K562 (cell line): ENCODE data around the gene TPSG1. TPM values are rescaled to one million over a fixed set of nuclear protein-coding genes. Genes with fewer than 3 reads are reported as not detected.
A peak's percentile ranks its signal among the peaks of the same experiment; 100 is the strongest.
"Not testable (repeated sequence)": the region's sequence is repeated elsewhere in the genome, so short reads cannot be mapped to it uniquely, and the experiment has no call there.

Source experiments
- ATAC-seq: fragments of 200-7000 bp; cut with Tn5 transposase; 3 replicates; pipeline ENCODE4 v1.9.1; 2020; ENCODE audit warnings: moderate library complexity
- BruUV-seq: library from RNA; stranded (reverse); fragments of 400-500 nt; replicated peaks from 2 replicates; lab custom pipeline; 2021; lab: Mats Ljungman, UMichigan
- CTCF ChIA-PET: fragments of 300-600 bp; formaldehyde crosslinking; extraction: SDS; loops from one replicate; lab custom pipeline; 2021; ENCODE audit warnings: low intra/inter-chr PET ratio; lab: Yijun Ruan, JAX
- POLR2A ChIA-PET: fragments of 300-600, 350-650 bp; sonication (Branson Sonifier 250); formaldehyde crosslinking; extraction: SDS; loops from one replicate; lab custom pipeline; 2021; ENCODE audit warnings: antibody characterized with exemption, inconsistent platforms; lab: Yijun Ruan, JAX
- DNase-seq, 4 experiments: peaks; one replicate each; pipeline versions ENCODE4 v3.0.0 to v3.0.0-alpha.2; 2011 to 2018; ENCODE audit warnings: low spot score in 3 of 4, mixed read lengths in 3 of 4; ENCODE audit errors: extremely low read depth in 1 of 4
- FAIRE-seq: peaks from 2 replicates; lab custom pipeline; 2011; peaks lifted over from hg19 to GRCh38; lab: Jason Lieb, UNC
- H2AFZ ChIP-seq: 2 replicates; pipeline ENCODE4 v1.6.0; 2011; ENCODE audit warnings: low read depth, low read length, control low read depth, inconsistent platforms
- H3K27ac ChIP-seq: fragments of 200-600 bp; 3 replicates; pipeline ENCODE4 v1.8.0; 2011; ENCODE audit warnings: low read depth, mild to moderate bottlenecking, control low read depth, inconsistent platforms, low read length, moderate library complexity, mixed read lengths; ENCODE audit errors: extremely low read depth
- H3K27me3 ChIP-seq, 2 experiments: fragments of 300-600 bp in 1 of 2; 2 replicates in 1 of 2; 3 replicates in 1 of 2; pipeline versions ENCODE4 v1.6.0 to v1.8.0; 2011; ENCODE audit warnings: inconsistent platforms in 2 of 2, low read length in 2 of 2, mild to moderate bottlenecking in 1 of 2, mixed read lengths in 1 of 2, moderate library complexity in 1 of 2; ENCODE audit not compliant: control insufficient read depth in 2 of 2, insufficient read depth in 2 of 2
- H3K36me3 ChIP-seq: fragments of 300-600 bp; 3 replicates; pipeline ENCODE4 v1.8.0; 2011; ENCODE audit warnings: mild to moderate bottlenecking, low read length, inconsistent platforms; ENCODE audit not compliant: control insufficient read depth, insufficient read depth
- H3K4me1 ChIP-seq, 2 experiments: fragments of 200-600 bp in 1 of 2; replicated peaks in 1 of 2; 2 replicates in 1 of 2; 3 replicates in 1 of 2; pipeline versions ENCODE4 v1.5.1 to v1.8.0; 2011; ENCODE audit warnings: inconsistent platforms in 2 of 2, low read length in 2 of 2, mild to moderate bottlenecking in 1 of 2, mixed read lengths in 1 of 2, moderate library complexity in 1 of 2; ENCODE audit not compliant: control insufficient read depth in 2 of 2, insufficient read depth in 2 of 2
- H3K4me2 ChIP-seq: 2 replicates; pipeline ENCODE4 v1.6.1; 2011; ENCODE audit warnings: low read length, control low read depth, inconsistent platforms, mixed read lengths; ENCODE audit not compliant: insufficient read depth
- H3K4me3 ChIP-seq: fragments of 200-600 bp; sonication (generic), shearing (Covaris generic); 2 replicates; pipeline ENCODE4 v1.5.1; 2016; ENCODE audit warnings: control low read depth, inconsistent platforms
- H3K79me2 ChIP-seq: fragments of 200-600 bp; 3 replicates; pipeline ENCODE4 v1.8.0; 2011; ENCODE audit warnings: low read length, inconsistent platforms; ENCODE audit not compliant: control insufficient read depth, insufficient read depth
- H3K9ac ChIP-seq, 2 experiments: 2 replicates each; pipeline versions ENCODE4 v1.6.0 to v1.6.1; 2011; ENCODE audit warnings: low read depth in 2 of 2, low read length in 2 of 2, control low read depth in 1 of 2, inconsistent platforms in 1 of 2, mild to moderate bottlenecking in 1 of 2, mixed read lengths in 1 of 2; ENCODE audit not compliant: insufficient read depth in 1 of 2
- H3K9me1 ChIP-seq: one replicate; pipeline ENCODE4 v1.6.0; 2011; ENCODE audit warnings: inconsistent platforms, mild to moderate bottlenecking, low read length, moderate library complexity; ENCODE audit not compliant: control insufficient read depth, insufficient read depth
- H3K9me3 ChIP-seq: replicated peaks from 2 replicates; pipeline ENCODE4 v1.5.1; 2011; ENCODE audit warnings: low read depth, low read length, inconsistent platforms; ENCODE audit not compliant: control insufficient read depth, insufficient read depth
- H4K20me1 ChIP-seq: replicated peaks from 2 replicates; pipeline ENCODE4 v1.6.1; 2011; ENCODE audit warnings: low read length, inconsistent platforms, mixed read lengths; ENCODE audit not compliant: control insufficient read depth, insufficient read depth
- USF1 ChIP-seq: sonication (generic); formaldehyde crosslinking; IDR thresholded peaks from 2 replicates; pipeline ENCODE4 v1.9.0; 2022; ENCODE audit warnings: mild to moderate bottlenecking, missing genetic modification reagents
- USF2 ChIP-seq: sonication (generic); formaldehyde crosslinking; IDR thresholded peaks from 2 replicates; pipeline ENCODE4 v1.5.0; 2020; ENCODE audit warnings: missing genetic modification reagents
- WGBS: fragments of 100-300 bp; shearing (Covaris generic); methylation state at CpG from one replicate; pipeline ENCODE4 v1.1.6; 2016; ENCODE audit warnings: low coverage, mixed read lengths; ENCODE audit not compliant: insufficient coverage; ENCODE audit errors: missing lambda C conversion rate; 5-methylcytosine and 5-hydroxymethylcytosine counted together
- in situ Hi-C: fragments of 300-500 bp; cut with MboI; formaldehyde crosslinking; loops from 4 replicates; pipeline ENCODE4 v1.15.0; 2018; ENCODE audit warnings: inconsistent platforms, mixed read lengths
- intact Hi-C: fragments of 100-400 bp; cut with micrococcal nuclease; formaldehyde crosslinking; loops from 2 replicates; pipeline ENCODE4 v1.14.2; 2022
- polyA plus RNA-seq, 8 experiments: library from polyadenylated mRNA; depleted of rRNA in 4 of 8; stranded (reverse) in 5 of 8; unstranded in 3 of 8; fragments of >200 nt; fragmentation: Nextera tagmentation in 2 of 8; fragmentation: Illumina TruSeq in 1 of 8; extraction: Ambion mirVana in 2 of 8; extraction: Trizol in 1 of 8; gene quantifications; 2 replicates each; pipeline versions ENCODE4 v1.2.1 to v1.2.3, GENCODE V29; 2011 to 2014; ENCODE audit warnings: inconsistent platforms in 1 of 8, missing spikeins in 1 of 8
- total RNA-seq, 7 experiments: library from RNA; depleted of rRNA in 6 of 7; stranded (reverse); fragments of >200 nt in 6 of 7; fragmentation: Illumina TruSeq in 2 of 7; extraction: Trizol in 2 of 7; gene quantifications; 2 replicates each; pipeline versions ENCODE4 v1.2.1 to v1.2.3, GENCODE V29; 2011 to 2021; ENCODE audit warnings: low replicate concordance in 1 of 7

TPSG1 gene
- total and polyA plus RNA-seq, 9 of the 15 experiments (the other 6 are each of a cell fraction or from before 2014, with no cell fraction given), result not detected

GRCh38 chr16:1243907-1244850 lies 19.1 kb upstream of the TPSG1 start:
- H3K27ac ChIP-seq, H4K20me1 ChIP-seq, H2AFZ ChIP-seq, BruUV-seq, FAIRE-seq, H3K9me3 ChIP-seq, H3K4me3 ChIP-seq, H3K36me3 ChIP-seq, DNase-seq, H3K9ac ChIP-seq, intact Hi-C loops, ATAC-seq, CTCF ChIA-PET, in situ Hi-C loops, H3K4me2 ChIP-seq, H3K9me1 ChIP-seq, H3K79me2 ChIP-seq: not testable (repeated sequence)
- 6% methylated on average over 14 of the region's 32 CpGs for WGBS
- H3K4me1 ChIP-seq, result peaks cover 0 to 19% of the 10 kb centered on the region in 2 experiments; a peak in 2 of 5 replicates
- peaks cover 7 to 29% of the 10 kb centered on the region in 2 experiments; a peak in 3 of 5 replicates for H3K27me3 ChIP-seq
- POLR2A ChIA-PET, result interaction anchor here (1.0 kb wide), 1 partner anchor 21 kb away, joined by 5 read pairs; no protein-coding TSS in a partner anchor

GRCh38 chr16:1243363-1243762 lies 18.3 kb upstream of the TPSG1 start:
- peaks cover 0 to 22% of the 10 kb centered on the region in 2 experiments; a peak in 2 of 5 replicates for H3K4me1 ChIP-seq
- CTCF ChIA-PET, H3K9me1 ChIP-seq, H4K20me1 ChIP-seq, BruUV-seq, DNase-seq, H2AFZ ChIP-seq, in situ Hi-C loops, H3K36me3 ChIP-seq, POLR2A ChIA-PET, H3K9ac ChIP-seq, H3K4me3 ChIP-seq, H3K27ac ChIP-seq, H3K9me3 ChIP-seq, H3K4me2 ChIP-seq, H3K79me2 ChIP-seq, intact Hi-C loops, ATAC-seq, FAIRE-seq: not testable (repeated sequence)
- TF ChIP-seq USF2 (CRISPR knock-in tag), result 0 out of 2 replicates have a peak, but pooled peaks have one; percentile 29
- peak; percentile 59 for TF ChIP-seq USF1 (CRISPR knock-in tag)
- H3K27me3 ChIP-seq, result peaks cover 7 to 29% of the 10 kb centered on the region in 2 experiments; a peak in 3 of 5 replicates
- WGBS, result 0% methylated on average over 6 of the region's 11 CpGs

- DNase-seq, H4K20me1 ChIP-seq, H3K9ac ChIP-seq, H3K79me2 ChIP-seq, H3K4me3 ChIP-seq, in situ Hi-C loops, H3K9me1 ChIP-seq, H3K4me2 ChIP-seq, H2AFZ ChIP-seq, ATAC-seq, H3K36me3 ChIP-seq, H3K27ac ChIP-seq, POLR2A ChIA-PET, CTCF ChIA-PET, intact Hi-C loops, BruUV-seq, FAIRE-seq, H3K9me3 ChIP-seq: not testable (repeated sequence)
- 8% methylated on average over 5 of the region's 15 CpGs for whole genome bisulfite sequencing
- Histone ChIP-seq H3K27me3 (peaks cover 7 to 16% of the 10 kb centered on the region in 2 experiments; a peak in 3 of 5 replicates), H3K4me1 (peaks cover 0 to 22% of the 10 kb centered on the region in 2 experiments; a peak in 2 of 5 replicates)
These were observed 16.0 kb upstream of the TPSG1 start for GRCh38 chr16:1241081-1241480.
